Placental pericyte (primary cell): ENCODE results near the gene HOXA7. TPM values are rescaled to one million over a fixed set of nuclear protein-coding genes. Genes with fewer than 3 reads are reported as not detected.

Source experiments
- small RNA-seq: library from RNA; depleted of rRNA; stranded (forward); fragments of <200 nt; gene quantifications from one replicate; pipeline ENCODE3, GENCODE V24; 2012; ENCODE audit warnings: low replicate concordance
- total RNA-seq: library from RNA; depleted of rRNA; stranded (reverse); fragments of >200 nt; gene quantifications from 2 replicates; pipeline ENCODE4 v1.2.3, GENCODE V29; 2012

Gene HOXA7
- total RNA-seq = 0.44 and 1.0 TPM in 2 replicates

DNA sequence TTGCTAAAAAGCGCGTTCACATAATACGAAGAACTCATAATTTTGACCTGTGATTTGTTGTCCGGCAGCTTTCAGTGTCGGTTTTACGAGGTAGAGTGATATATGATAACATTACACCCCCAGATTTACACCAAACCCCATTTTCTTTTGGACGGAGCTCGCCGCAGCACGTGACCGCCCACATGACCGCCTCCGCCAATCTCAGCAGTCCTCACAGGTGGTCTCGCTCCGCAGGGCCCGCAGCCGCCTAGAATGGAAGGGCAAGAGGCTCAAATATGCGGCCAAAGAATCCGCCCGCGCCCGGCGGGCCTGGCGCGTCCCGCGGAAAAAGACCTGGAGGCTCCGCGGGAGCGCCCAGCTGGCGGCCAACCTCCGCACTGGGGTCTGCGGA lies at the start of gene HOXA7:
TSS of gene HOXA7 (minus strand) at position 168 of the 391 bp plus-strand sequence. CDS start at position 38, 130 bp downstream.

DNA sequence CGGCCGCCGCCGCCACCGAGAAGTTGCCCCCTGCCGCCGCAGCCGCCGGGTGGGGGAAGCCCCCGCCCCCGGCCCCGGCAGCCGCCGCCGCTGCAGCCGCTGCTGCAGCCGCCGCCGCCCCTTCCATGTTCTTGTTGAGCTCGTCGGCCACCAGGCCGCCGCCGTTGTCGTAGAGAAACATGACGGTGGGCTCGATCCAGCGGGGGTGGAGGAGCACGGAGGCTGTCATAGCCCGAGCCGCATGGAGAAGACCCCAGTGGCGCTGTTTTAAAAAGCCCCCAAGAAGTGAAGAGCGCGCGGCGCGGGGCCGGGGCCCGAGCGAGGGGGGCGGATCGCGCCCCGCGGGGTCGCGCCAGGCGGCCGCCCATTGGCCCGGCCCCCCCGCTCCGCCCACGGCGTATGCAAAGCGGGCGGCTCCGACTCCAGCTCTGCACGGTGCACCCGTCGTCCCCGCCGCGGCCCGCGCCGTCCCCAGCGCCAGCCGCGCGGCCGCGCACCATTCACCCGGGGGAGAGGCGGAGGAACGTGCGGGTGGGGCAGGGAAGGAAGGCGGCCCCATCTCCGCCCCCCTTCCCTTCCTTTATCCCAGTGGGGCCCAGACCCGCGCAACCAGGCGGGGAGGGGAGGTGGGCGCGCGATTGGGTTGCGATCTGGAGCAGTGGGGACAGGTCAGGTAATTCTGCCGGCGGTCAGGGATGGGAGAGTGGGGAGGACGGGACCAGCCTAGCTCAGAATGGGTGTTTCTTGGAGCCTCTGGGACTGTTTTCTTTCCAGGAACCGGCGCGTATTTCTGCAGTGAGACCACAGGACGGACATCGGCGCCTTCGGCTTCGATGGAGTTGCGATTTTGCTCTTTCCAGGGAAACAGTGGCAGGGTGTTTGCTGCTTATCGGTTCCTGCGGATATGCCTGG lies 43.6 kb upstream of the HOXA7 start, which contains the start of gene HOXA13:
TSS of gene HOXA13 (minus strand) at position 243 of the 912 bp plus-strand sequence. CDS start at position 229, 14 bp downstream.

DNA sequence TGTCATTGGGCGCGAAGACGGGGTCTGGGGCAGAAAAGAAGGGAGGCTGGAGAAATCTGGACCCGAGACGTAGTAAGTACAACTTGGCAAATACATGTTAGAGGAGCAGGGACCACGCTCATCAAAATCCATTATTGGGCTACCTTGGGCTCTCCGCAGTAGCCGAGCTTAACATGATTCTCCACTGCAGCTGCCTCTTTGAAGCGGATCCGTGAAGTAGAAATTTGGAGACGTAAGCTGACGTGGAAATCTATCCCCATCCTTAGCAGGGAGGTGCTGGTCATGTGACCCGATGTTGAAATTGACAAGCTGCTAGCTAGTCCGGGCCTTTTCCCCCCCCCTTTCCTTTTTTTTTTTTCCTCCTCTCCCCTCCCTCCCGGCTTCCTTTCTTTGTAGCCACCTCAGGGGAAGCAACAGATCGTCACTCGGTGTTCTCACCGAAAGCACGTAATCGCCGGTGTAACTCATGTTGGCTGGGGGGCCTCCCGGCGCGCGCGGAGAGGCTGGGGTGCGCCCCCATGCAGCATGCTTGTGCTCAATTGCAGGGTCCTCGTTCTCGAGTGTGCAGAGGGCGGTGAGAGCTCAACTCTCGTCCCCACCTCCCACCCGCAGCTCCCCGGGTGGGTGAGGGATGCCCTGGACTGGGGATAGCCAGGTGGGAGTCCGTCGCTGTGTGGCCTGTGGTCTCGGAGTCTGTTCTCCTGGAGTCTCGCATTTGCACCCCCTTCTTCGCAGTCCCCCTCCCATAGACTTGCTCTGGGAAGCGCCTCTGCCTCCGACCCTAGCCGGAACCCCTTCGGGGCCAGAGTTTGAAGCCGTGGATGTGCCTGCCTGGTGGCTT lies 28.8 kb upstream of the HOXA7 start, which contains the start of gene HOXA11:
TSS of gene HOXA11 (minus strand) at position 220 of the 841 bp plus-strand sequence. CDS start at position 132, 88 bp downstream.

DNA sequence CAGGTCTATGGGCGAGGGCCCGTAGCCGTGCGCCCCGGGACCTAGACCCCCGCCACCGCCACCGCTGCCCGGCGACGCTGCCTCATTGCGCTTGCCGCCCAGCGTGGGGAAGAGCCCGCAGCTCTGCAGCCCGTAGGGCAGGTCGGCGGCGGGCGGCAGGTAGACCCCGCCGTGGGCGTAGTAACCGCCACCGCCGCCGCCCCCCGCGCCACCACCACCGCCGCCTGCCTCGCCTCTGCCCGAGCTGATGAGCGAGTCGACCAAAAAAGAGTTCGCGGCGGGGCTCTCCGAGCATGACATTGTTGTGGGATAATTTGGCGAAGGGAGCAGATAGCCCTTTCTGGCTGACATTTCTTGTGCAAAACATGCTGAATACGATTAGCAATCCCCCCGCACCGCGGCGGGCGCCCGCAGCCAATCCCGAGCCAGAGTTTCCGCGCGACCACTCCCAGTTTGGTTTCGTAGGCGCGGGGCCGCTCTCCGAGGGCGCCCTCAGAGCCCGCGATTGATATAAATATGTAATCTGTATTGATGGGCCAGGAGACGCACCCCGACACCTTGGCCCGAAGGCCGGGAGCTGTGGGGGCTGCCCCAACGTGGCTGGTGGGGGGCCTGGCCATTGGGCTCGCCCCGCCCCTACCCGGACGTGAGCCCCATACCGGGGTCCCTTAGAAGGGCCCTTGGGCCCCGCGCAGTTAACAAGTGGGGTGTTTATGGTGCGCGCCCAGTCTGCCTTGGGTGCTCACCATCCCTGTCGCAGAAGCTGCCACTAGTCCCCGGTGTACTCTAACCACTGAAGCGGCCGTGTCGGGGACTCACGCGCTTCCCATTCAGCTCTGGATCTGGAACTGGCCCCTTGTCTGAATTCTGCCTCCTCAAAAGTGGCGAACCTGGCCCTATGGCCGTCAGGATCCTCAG lies 17.7 kb upstream of the HOXA7 start, which contains the start of gene HOXA10:
TSS of gene HOXA10 (minus strand) at position 365 of the 918 bp plus-strand sequence. CDS start at position 351, 14 bp downstream.

DNA sequence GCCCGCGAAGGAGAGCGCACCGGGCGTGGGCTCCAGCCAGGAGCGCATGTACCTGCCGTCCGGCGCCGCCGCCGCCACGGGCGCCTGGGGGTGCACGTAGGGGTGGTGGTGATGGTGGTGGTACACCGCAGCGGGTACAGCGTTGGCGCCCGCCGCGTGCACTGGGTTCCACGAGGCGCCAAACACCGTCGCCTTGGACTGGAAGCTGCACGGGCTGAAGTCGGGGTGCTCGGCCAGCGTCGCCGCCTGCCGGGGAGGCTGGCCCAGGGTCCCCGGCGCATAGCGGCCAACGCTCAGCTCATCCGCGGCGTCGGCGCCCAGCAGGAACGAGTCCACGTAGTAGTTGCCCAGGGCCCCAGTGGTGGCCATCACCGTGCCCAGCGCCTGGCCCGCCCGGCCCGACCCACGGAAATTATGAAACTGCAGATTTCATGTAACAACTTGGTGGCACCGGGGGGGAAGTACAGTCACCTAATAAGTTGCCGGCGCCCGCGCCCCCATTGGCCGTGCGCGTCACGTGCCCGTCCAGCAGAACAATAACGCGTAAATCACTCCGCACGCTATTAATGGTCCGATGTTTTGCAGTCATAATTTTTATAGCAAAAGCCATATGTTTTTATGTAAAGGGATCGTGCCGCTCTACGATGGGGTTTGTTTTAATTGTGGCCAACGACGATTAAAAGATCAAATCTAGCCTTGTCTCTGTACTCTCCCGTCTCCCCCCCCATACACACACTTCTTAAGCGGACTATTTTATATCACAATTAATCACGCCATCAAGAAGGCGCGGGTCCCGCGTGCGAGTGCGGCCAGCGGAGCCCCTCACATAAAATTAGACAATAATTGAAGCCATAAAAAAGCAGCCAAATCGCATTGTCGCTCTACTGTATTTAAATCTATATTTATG lies 8.9 kb upstream of the HOXA7 start, which contains the start of gene HOXA9:
TSS of gene HOXA9 (minus strand) at position 449 of the 907 bp plus-strand sequence. CDS start at position 369, 80 bp downstream.

DNA sequence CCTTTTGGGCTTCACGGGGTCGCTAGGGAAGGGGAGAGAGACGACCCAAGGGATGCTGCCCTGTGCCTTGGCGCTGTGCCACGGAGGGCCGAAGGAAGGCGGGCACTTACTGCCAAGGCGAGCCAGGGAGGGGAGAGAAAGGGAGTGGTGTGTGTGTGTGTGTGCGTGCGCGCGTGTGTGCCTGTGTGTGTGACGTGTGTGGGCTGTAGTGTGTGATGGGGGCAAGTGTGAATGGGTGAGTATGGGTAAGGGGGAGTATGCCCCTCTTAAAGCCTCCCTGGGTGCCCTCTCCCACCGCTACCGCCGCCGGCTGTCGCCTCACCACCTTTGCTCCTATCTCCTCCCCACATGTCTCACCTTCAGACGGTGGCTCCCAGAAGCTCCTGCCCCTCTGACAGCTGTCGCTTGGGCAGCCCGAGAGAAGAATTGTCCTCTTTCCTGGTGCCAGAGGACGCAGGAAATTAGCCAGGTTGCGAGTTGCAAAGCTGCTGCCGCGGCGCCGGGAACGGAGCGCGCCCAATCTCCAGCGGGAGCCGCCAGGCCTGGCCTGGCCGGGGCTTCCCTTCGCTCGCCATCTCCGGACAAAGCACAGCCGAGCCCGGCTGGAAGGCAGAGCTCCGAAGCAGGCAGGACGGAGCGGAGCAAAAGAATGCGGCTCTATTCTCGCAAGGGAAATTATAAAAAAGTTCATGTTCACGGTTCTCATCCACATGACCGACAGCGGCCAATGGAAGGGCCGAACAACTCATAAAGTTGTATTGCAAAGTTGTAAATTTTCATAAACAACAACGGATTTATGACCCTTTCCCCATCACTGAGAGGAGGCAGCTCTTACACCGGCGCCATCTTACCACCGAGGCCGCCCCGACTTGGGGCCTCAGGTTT lies 4.3 kb downstream of the HOXA7 start, which contains the start of gene HOXA3:
TSS of gene HOXA3 (minus strand) at position 653 of the 885 bp plus-strand sequence. CDS start 41,943 bp downstream, outside the sequence.

DNA sequence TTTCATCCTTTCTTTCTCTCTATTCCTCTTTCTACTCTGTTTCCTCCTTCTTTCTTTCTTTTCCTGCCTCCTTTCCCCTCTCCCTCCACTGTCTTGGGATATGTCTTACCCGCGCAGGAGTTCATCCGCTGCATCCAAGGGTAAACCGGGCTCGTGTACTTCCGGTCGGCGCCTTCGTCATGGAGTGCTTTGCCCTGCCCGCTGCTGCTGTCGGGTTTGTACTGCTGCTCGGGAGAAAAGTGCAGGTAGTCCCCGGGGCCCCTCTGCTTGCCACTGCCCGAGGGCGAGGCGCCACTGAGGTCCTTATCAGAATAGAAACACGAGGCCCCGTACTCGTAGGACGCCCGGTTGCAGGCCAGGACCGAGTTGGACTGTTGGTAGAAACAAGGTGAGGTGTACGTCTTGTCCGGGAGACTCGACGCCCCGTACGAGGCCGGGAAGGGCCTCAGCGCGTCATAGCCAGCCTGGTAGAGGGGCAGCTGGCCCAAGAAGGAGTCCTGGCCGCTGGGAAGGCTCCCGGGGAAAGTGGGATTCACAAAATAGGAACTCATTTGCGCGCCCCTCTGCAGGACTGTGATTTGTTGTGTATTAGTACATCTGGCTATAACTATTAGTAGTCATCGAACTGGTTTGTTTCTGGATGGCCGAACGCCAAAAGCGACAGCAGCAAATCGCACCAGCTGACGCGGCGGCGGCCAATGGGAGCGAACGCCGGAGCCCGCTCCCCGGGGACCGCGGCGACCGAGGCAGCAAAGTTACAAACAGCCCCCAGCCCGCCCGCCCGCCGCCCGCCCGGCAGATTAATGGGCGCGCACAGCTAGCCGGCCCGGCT lies 9.1 kb downstream of the HOXA7 start, which contains the start of gene HOXA6:
TSS of gene HOXA6 (minus strand) at position 576 of the 832 bp plus-strand sequence. CDS start at position 551, 25 bp downstream.

DNA sequence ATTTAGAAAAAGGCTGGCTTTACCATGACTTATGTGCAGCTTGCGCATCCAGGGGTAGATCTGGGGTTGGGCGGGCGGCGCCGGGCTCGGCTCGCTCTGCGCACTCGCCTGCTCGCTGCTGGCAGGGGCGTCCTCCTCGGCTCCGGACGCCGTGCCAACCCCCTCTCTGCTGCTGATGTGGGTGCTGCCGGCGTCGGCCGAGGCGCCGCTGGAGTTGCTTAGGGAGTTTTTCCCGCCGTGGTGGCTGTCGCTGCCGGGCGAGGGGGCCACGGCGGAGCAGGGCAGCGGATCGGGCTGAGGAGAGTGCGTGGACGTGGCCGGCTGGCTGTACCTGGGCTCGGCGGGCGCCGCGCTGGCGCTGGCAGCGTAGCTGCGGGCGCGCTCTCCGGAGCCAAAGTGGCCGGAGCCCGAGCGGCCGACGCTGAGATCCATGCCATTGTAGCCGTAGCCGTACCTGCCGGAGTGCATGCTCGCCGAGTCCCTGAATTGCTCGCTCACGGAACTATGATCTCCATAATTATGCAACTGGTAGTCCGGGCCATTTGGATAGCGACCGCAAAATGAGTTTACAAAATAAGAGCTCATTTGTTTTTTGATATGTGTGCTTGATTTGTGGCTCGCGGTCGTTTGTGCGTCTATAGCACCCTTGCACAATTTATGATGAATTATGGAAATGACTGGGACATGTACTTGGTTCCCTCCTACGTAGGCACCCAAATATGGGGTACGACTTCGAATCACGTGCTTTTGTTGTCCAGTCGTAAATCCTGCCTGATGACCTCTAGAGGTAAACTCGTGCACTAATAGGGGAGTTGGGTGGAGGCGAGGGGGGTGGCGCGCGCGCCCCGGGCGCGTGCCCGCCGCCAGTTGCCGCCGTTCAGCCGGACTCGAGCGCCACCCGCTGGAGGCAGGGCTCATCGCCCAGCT lies 13.2 kb downstream of the HOXA7 start, which contains the start of gene HOXA5:
TSS of gene HOXA5 (minus strand) at position 659 of the 927 bp plus-strand sequence. CDS start at position 585, 74 bp downstream.

DNA sequence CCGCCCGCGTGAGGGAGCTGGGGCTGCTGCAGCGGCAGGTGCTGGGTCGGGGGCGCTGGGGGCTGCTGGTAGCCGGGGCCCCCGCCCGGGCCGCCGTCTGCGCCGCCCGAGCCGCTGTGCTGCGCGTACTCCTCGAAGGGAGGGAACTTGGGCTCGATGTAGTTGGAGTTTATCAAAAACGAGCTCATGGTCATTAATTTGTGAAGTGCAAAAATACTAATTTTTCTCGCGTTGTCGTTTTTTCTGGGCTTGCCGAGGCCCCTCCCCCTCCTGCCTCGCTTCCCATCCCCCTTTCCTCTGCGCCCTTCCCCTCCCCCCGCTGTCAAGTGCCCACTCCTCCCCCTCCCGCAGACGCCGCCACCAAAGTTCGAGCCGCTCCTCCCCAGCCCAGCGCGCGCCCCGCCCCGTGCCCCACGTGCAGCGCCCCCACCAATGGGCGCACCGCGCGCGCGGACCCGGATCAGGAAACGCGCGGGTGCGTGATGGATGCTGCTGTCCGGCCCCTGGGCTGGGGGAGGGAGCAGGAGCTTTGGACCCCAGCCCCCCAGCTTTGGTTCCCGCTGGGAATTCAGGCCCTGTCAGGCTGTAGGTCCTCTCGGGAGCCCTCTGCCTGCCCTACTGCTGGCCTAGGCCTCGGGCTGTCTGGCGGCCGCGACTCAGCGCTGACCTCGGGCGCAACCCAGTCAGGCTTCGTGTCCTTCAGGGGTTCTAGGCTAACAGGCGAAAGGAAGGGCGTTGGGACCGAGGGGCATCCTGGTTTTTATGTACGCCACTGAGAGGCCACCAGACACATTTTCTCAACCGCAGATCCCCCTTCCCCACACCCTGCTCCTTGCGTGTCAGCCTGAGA lies 25.7 kb downstream of the HOXA7 start, which contains the start of gene HOXA4:
TSS of gene HOXA4 (minus strand) at position 218 of the 850 bp plus-strand sequence. CDS start at position 194, 24 bp downstream.

Small RNA genes within 50 kb of the gene (small RNA-seq; reads per million reads assigned to genes)
- gene AC004080.5 = not detected
- not detected for gene RF02140
- not detected for gene RF02141

Other genes starting within 250 kb of the HOXA7 start
- 0.14 TPM in 1 of 2 replicates, not detected in the other for gene HOXA1, start 60.7 kb downstream of the HOXA7 start, total RNA-seq
- gene HOXA2, start 54.0 kb downstream of the HOXA7 start, total RNA-seq = under 0.01 and 0.43 TPM in 2 replicates
- 0.29 TPM in 1 of 2 replicates, not detected in the other for gene HOXA4, start 25.9 kb downstream of the HOXA7 start, total RNA-seq
- gene HOXA5, start 13.0 kb downstream of the HOXA7 start, total RNA-seq = under 0.01 and 3.4 TPM in 2 replicates
- 0.22 and 4.3 TPM in 2 replicates for gene HOXA6, start 8.9 kb downstream of the HOXA7 start, total RNA-seq
- 2.3 TPM in 1 of 2 replicates, not detected in the other for gene HOXA3, start 4.1 kb downstream of the HOXA7 start, total RNA-seq
- 14.2 and 23.2 TPM in 2 replicates for gene HOXA9, start 8.9 kb upstream of the HOXA7 start, total RNA-seq
- 15.5 and 23.3 TPM in 2 replicates for gene HOXA10, start 17.6 kb upstream of the HOXA7 start, total RNA-seq
- 17.8 and 24.3 TPM in 2 replicates for gene HOXA11, start 28.6 kb upstream of the HOXA7 start, total RNA-seq
- gene HOXA13, start 43.4 kb upstream of the HOXA7 start, total RNA-seq = 4.0 and 6.8 TPM in 2 replicates
- gene EVX1, start 86.1 kb upstream of the HOXA7 start, total RNA-seq = not detected in 2 replicates